ENCODE results near the gene SNRPB.

DNA sequence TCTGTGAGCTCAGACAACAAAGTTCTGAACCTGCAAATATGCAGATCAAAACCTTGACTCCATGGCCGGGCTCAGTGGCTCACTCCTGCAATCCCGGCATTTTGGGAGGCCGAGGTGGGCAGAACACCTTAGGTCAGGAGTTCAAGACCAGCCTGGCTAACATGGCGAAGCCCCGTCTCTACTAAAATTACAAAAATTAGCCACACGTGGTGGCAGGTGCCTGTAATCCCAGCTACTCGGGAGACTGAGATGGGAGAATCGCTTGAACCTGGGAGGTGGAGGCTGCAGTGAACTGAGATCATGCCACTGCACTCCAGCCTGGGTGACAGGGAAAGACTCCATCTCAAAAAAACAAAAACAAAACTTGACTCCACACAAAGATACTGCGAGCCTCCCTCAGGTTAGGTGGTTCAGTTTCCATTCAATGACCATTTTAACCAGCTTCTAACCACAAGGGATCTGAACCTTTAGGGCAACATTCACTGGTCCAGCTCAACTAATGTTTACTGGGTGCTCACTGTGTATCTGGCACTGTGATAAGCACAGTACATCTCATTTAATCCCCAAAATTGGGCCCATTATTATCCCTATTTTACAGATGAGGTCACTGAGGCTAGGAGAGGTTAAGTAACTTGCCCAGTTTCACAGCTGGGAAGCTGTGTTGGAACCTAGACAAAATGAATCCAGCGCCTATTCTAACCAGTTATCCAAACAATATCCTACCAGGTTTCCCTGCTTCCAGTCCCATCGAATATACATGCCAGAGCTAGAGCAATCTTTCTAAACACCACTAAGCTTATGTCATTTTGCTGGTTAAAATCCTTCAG, 1.8 kb downstream of the SNRPB start:
- TF ChIP-seq, protein P1, sequence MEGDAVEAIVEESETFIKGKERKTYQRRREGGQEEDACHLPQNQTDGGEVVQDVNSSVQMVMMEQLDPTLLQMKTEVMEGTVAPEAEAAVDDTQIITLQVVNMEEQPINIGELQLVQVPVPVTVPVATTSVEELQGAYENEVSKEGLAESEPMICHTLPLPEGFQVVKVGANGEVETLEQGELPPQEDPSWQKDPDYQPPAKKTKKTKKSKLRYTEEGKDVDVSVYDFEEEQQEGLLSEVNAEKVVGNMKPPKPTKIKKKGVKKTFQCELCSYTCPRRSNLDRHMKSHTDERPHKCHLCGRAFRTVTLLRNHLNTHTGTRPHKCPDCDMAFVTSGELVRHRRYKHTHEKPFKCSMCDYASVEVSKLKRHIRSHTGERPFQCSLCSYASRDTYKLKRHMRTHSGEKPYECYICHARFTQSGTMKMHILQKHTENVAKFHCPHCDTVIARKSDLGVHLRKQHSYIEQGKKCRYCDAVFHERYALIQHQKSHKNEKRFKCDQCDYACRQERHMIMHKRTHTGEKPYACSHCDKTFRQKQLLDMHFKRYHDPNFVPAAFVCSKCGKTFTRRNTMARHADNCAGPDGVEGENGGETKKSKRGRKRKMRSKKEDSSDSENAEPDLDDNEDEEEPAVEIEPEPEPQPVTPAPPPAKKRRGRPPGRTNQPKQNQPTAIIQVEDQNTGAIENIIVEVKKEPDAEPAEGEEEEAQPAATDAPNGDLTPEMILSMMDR (IDR thresholded peaks at IDR 0.05), result no peak
- TF ChIP-seq POLR2A (IDR thresholded peaks at IDR 0.05), result no peak
